NCI-H2107 (cell line): ENCODE data around the gene ACSL5.
"Not testable (repeated sequence)": the region's sequence is repeated elsewhere in the genome, so short reads cannot be mapped to it uniquely, and the experiment has no call there.

ENCODE experiments used
- DNase-seq: peaks from one replicate; lab custom pipeline; 2025; lab: John Stamatoyannopoulos, UW

ACSL5 gene

DNA sequence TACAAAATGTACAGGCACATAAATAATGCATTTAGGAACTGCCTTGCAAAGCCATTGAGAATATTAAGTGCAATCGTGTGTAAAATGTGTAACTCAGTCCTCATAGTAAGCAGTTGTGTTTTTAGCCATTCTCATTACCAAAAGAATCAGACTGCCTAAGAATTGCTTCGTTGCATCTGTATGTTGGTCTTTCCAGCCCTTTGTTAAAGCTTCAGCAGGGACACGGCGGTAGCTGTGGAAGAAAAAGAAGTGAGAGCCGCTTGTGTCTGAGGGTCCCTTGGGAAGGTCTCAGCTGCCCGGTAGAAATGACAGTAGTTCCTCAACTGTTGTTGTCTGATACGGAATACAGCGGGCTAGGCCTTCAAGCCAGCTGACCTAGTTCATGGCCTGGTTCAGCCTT lies 22.8 kb upstream of the ACSL5 start:
- no peak for DNase-seq

DNA sequence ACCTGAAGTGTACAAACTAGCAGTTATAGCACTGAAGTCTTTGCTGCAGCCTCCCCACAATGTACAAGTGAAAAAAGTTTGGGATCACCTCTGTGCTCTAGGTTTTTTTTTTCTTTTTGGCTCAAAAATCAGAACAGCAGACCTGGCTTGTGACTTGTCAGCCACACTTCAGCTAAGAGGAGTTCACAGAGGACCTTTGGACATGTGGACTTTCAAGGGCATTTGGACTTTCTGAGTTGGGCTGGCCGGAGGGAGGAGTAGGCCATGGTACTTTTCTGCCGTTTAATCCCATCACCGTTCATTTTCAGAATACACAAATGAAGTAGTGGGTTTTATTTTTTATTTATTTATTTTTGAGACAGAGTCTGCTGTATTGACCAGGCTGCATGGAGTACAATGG lies 21.9 kb upstream of the ACSL5 start:
- DNase-seq: no peak

- no peak for DNase-seq
These were observed 20.9 kb upstream of the ACSL5 start for GRCh38 chr10:112353046-112353445.

- no peak for DNase-seq
These were observed 17.2 kb upstream of the ACSL5 start for GRCh38 chr10:112356686-112357085.

- DNase-seq: no peak
These were observed 14.2 kb upstream of the ACSL5 start for GRCh38 chr10:112359606-112360307.

- DNase-seq: no peak
These were observed 13.3 kb upstream of the ACSL5 start for GRCh38 chr10:112360308-112361270.

- DNase-seq: no peak
These were observed 11.8 kb upstream of the ACSL5 start for GRCh38 chr10:112361951-112362751.

GRCh38 chr10:112362833-112363232 lies 11.1 kb upstream of the ACSL5 start:
- DNase-seq: no peak

DNA sequence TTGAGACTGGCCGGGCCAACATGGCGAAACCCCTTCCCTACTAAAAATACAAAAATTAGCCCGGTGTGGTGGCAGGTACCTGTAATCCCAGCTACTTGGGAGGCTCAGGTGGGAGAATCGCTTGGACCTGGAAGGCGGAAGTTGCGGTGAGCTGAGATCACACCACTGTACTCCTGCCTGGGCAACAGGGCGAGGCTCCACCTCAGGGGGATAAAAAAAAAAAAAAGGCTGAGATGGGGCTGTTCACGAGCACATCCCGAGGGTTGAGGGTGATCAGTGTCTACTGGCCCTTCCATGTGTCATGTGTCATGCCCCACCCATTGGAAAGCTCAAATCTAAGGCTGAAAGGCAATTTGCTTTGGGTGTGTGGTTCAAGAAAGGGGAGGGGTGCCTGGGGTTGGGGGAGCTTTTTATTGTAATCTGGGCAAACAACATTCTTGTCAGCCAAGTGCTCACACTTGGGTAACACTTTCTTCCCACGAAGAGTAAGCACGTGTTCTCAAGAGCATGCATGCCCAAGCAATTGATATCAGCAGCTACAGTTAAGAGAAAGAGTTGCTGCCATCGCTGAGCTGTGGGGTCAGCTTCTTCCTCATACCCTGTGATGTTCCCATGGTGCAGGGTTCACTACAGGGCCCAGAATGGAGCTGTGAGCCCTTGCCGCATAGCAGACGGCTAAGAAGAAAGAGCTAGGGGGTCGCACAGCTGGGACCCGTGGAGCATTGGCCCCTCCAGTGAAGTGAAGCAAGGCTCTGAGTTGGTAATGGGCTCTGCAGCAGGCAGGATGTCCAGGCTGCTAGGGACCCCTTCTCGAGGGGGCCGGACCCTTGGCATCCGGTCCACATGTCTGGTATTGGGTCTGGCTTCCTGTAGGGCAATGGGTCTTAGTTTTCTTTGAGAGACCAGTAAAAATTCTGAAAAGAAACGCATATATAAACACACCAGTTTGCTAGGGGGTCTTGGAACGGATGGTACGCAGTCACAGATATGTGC lies 9.9 kb upstream of the ACSL5 start:
- no peak for DNase-seq

DNA sequence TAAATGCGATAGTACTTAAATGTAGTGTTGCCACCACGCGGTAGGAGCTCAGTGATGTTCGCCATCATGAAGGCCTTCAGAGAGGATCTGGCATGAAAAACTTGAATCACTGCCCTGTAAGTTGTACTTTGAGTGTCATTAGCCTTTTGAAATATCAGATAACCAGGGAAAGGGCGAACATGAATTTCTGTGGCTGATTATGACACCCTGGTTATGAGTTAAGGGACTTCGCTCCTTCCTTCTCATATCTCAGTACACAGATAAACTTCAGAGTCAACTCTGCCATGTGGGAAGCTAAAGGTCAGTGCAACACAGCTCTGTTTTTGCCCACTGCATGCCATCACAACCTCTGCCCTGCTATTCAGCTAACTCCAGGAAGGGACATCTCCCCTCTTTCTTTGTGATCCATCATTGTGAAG lies 8.9 kb upstream of the ACSL5 start:
- DNase-seq: no peak

GRCh38 chr10:112365451-112365850 lies 8.5 kb upstream of the ACSL5 start:
- DNase-seq: no peak

GRCh38 chr10:112366992-112367391 lies 6.9 kb upstream of the ACSL5 start:
- DNase-seq: no peak

DNA sequence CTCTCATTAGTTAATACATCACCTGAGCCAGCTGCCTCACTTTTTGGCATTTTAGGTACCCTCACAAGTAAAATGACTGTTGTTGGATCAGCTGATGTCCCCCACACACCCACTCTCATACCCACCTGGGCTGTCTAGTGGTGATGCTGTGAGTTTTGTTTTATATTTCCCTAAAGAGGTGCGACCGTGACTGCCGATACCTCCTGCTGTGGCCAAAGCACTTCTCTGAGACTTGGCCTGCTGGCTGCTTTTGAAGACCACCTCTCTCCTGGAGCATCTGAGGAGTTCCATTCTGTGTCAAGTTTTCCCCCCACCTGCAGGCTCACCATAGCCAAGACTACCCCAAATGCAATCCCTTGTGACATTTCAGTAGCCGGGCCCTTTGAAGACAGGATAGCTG lies 6.4 kb upstream of the ACSL5 start:
- no peak for DNase-seq

- DNase-seq: no peak
These were observed 4.2 kb upstream of the ACSL5 start for GRCh38 chr10:112369495-112370423.

GRCh38 chr10:112370424-112370819 lies 3.5 kb upstream of the ACSL5 start:
- DNase-seq: no peak

- DNase-seq: not testable (repeated sequence)
These were observed 2.6 kb upstream of the ACSL5 start for GRCh38 chr10:112371326-112371725.

DNA sequence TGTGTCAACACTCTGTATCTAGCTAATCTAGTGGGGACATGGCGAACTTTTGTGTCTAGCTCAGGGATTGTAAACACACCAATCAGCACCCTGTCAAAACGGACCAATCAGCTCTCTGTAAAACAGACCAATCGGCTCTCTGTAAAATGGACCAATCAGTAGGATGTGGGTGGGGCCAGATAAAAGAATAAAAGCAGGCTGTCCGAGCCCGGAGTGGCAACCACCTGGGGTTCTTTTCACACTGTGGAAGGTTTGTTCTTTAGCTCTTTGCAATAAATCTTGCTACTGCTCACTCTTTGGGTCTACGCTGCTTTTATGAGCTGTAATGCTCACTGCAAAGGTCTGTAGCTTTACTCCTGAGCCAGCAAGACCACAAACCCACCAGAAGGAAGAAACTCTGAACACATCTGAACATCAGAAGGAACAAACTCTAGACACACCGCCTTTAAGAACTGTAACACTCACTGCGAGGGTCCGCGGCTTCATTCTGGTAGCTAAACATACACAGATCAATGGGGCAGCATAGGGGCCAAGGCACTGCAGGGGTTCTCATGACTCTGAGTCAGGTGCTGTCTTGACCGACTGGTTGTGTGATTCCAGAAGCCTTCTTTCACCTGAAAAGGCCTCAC lies 1.6 kb upstream of the ACSL5 start:
- DNase-seq: not testable (repeated sequence)

- no peak for DNase-seq
These were observed 1.0 kb downstream of the ACSL5 start for GRCh38 chr10:112374724-112375541.
